Skeletal muscle tissue (tissue), 4 donors: ENCODE results near the gene PTPRK. TPM values are rescaled to one million over a fixed set of nuclear protein-coding genes. Genes with fewer than 3 reads are reported as not detected.
"Not testable (repeated sequence)": the region's sequence is repeated elsewhere in the genome, so short reads cannot be mapped to it uniquely, and the experiment has no call there.

ENCODE experiments used
- H3K27ac ChIP-seq: one replicate; pipeline ENCODE4 v1.7.0; 2013; ENCODE audit warnings: mild to moderate bottlenecking, low read depth, low read length, inconsistent platforms
- H3K27me3 ChIP-seq, 3 donors: one replicate each; pipeline ENCODE4 v1.7.0; 2013; ENCODE audit warnings: low read length in 3 of 3; ENCODE audit not compliant: control insufficient read depth in 3 of 3, insufficient read depth in 3 of 3
- H3K36me3 ChIP-seq, 3 donors: one replicate each; pipeline ENCODE4 v1.7.0; 2013; ENCODE audit warnings: low read length in 3 of 3; ENCODE audit not compliant: control insufficient read depth in 3 of 3, insufficient read depth in 3 of 3
- H3K4me1 ChIP-seq, 3 donors: one replicate each; pipeline ENCODE4 v1.7.0; 2013; ENCODE audit warnings: low read length in 3 of 3, mild to moderate bottlenecking in 3 of 3; ENCODE audit not compliant: control insufficient read depth in 3 of 3, insufficient read depth in 3 of 3
- H3K4me3 ChIP-seq, 3 donors: one replicate each; pipeline ENCODE4 v1.7.0; 2013; ENCODE audit warnings: low read length in 3 of 3
- H3K9ac ChIP-seq, 3 donors: one replicate each; pipeline ENCODE4 v1.7.0; 2013; ENCODE audit warnings: low read length in 3 of 3, mild to moderate bottlenecking in 3 of 3, moderate library complexity in 2 of 3, low read depth in 1 of 3
- H3K9me3 ChIP-seq, 3 donors: one replicate each; pipeline ENCODE4 v1.7.0; 2013; ENCODE audit warnings: low read length in 3 of 3; ENCODE audit not compliant: control insufficient read depth in 3 of 3
- total RNA-seq: library from RNA; depleted of rRNA; stranded (reverse); fragments of >200 nt; gene quantifications from one replicate; pipeline ENCODE4 v1.2.3, GENCODE V29; 2014
- donor health status: Osteomylitis.

PTPRK gene
- total RNA-seq, 1 donor from 2014 or later: 37.1 TPM

- H3K27ac ChIP-seq: no peak overlapping the region
- H3K4me3 ChIP-seq: no peak overlapping the region
- no peaks in the 10 kb centered on the region for H3K36me3 ChIP-seq
- H3K9ac ChIP-seq: no peak overlapping the region
- peaks cover 0 to 10% (median 5%) of the 10 kb centered on the region in 3 donors for H3K9me3 ChIP-seq
- no peaks in the 10 kb centered on the region for H3K27me3 ChIP-seq
- no peaks in the 10 kb centered on the region for H3K4me1 ChIP-seq
Measured at GRCh38 chr6:127934956-127935355, 585.4 kb downstream of the PTPRK start.

- Histone ChIP-seq H3K36me3 (no peaks in the 10 kb centered on the region), H3K4me1 (no peaks in the 10 kb centered on the region), H3K9me3 (peaks cover 0 to 10% (median 5%) of the 10 kb centered on the region in 3 donors), H3K9ac (no peak overlapping the region), H3K27me3 (no peaks in the 10 kb centered on the region), H3K4me3 (no peak overlapping the region), H3K27ac (no peak overlapping the region)
Measured at GRCh38 chr6:127933852-127934840, 586.3 kb downstream of the PTPRK start.

GRCh38 chr6:127933137-127933536, 587.3 kb downstream of the PTPRK start:
- Histone ChIP-seq H3K27me3 (no peaks in the 10 kb centered on the region), H3K36me3 (no peaks in the 10 kb centered on the region), H3K4me1 (no peaks in the 10 kb centered on the region), H3K9ac (no peak overlapping the region), H3K27ac (no peak overlapping the region), H3K4me3 (no peak overlapping the region), H3K9me3 (peaks cover 0 to 10% (median 5%) of the 10 kb centered on the region in 3 donors)

GRCh38 chr6:127932708-127933107, 587.7 kb downstream of the PTPRK start:
- Histone ChIP-seq H3K27ac (no peak overlapping the region), H3K27me3 (no peaks in the 10 kb centered on the region), H3K9ac (no peak overlapping the region), H3K9me3 (peaks cover 0 to 10% (median 5%) of the 10 kb centered on the region in 3 donors), H3K36me3 (no peaks in the 10 kb centered on the region), H3K4me1 (no peaks in the 10 kb centered on the region), H3K4me3 (no peak overlapping the region)

- H3K9me3 ChIP-seq, H3K27me3 ChIP-seq: not testable (repeated sequence)
Measured at GRCh38 chr6:127926441-127926840, 594.0 kb downstream of the PTPRK start.

GRCh38 chr6:127924440-127924839, 596.0 kb downstream of the PTPRK start:
- no peak overlapping the region for H3K27ac ChIP-seq
- no peaks in the 10 kb centered on the region for H3K27me3 ChIP-seq
- H3K4me1 ChIP-seq: no peaks in the 10 kb centered on the region
- H3K9ac ChIP-seq: no peak overlapping the region
- no peaks in the 10 kb centered on the region for H3K36me3 ChIP-seq
- H3K4me3 ChIP-seq: no peak overlapping the region
- no peaks in the 10 kb centered on the region for H3K9me3 ChIP-seq

More at GRCh38 chr6:127926441-127926840, 594.0 kb downstream of the PTPRK start:
- H3K4me1 ChIP-seq, H3K4me3 ChIP-seq, H3K27ac ChIP-seq, H3K9ac ChIP-seq, H3K36me3 ChIP-seq: not testable (repeated sequence)

GRCh38 chr6:127924031-127924430, 596.4 kb downstream of the PTPRK start:
- Histone ChIP-seq H3K4me1 (no peaks in the 10 kb centered on the region), H3K27ac (no peak overlapping the region), H3K4me3 (no peak overlapping the region), H3K9me3 (no peaks in the 10 kb centered on the region), H3K9ac (no peak overlapping the region), H3K27me3 (no peaks in the 10 kb centered on the region), H3K36me3 (no peaks in the 10 kb centered on the region)

GRCh38 chr6:127923135-127923534, 597.3 kb downstream of the PTPRK start:
- Histone ChIP-seq H3K9ac (no peak overlapping the region), H3K9me3 (no peaks in the 10 kb centered on the region), H3K36me3 (no peaks in the 10 kb centered on the region)

GRCh38 chr6:127921982-127922381, 598.4 kb downstream of the PTPRK start:
- Histone ChIP-seq H3K27me3 (no peaks in the 10 kb centered on the region), H3K9ac (no peak overlapping the region), H3K4me3 (no peak overlapping the region), H3K36me3 (no peaks in the 10 kb centered on the region), H3K27ac (no peak overlapping the region), H3K4me1 (no peaks in the 10 kb centered on the region), H3K9me3 (no peaks in the 10 kb centered on the region)

More at GRCh38 chr6:127923135-127923534, 597.3 kb downstream of the PTPRK start:
- Histone ChIP-seq H3K4me1 (no peaks in the 10 kb centered on the region), H3K27me3 (no peaks in the 10 kb centered on the region), H3K4me3 (no peak overlapping the region), H3K27ac (no peak overlapping the region)

GRCh38 chr6:127920804-127921203, 599.6 kb downstream of the PTPRK start:
- H3K27ac ChIP-seq: no peak overlapping the region
- no peaks in the 10 kb centered on the region for H3K27me3 ChIP-seq
- H3K4me3 ChIP-seq: no peak overlapping the region
- no peak overlapping the region for H3K9ac ChIP-seq
- H3K4me1 ChIP-seq: no peaks in the 10 kb centered on the region
- no peaks in the 10 kb centered on the region for H3K36me3 ChIP-seq
- H3K9me3 ChIP-seq: no peaks in the 10 kb centered on the region
